OCI-LY7 (cell line): ENCODE results near the gene TBX4. TPM values are rescaled to one million over a fixed set of nuclear protein-coding genes. Genes with fewer than 3 reads are reported as not detected.
A peak's percentile ranks its signal among the peaks of the same experiment; 100 is the strongest.

Experiments used
- BruUV-seq: library from RNA; stranded (reverse); fragments of 400-500 nt; replicated peaks from 2 replicates; lab custom pipeline; 2021; lab: Mats Ljungman, UMichigan
- CTCF ChIA-PET: fragments of 300-600 bp; sonication (Branson Sonifier 250); formaldehyde crosslinking; loops from one replicate; lab custom pipeline; 2022; ENCODE audit warnings: antibody characterized with exemption; ENCODE audit not compliant: unreplicated experiment; lab: Charles Lee
- POLR2A ChIA-PET: fragments of 300-600 bp; sonication (Branson Sonifier 250); formaldehyde crosslinking; loops from one replicate; lab custom pipeline; 2022; ENCODE audit warnings: antibody characterized with exemption; lab: Charles Lee
- DNase-seq: peaks from one replicate; pipeline ENCODE4 v3.0.0-alpha.2; 2015; ENCODE audit warnings: low spot score
- H2AFZ ChIP-seq: fragments of 200-600 bp; sonication (generic), shearing (Covaris generic); 2 replicates; pipeline ENCODE4 v1.6.1; 2014; ENCODE audit warnings: mild to moderate bottlenecking, antibody characterized with exemption, low read length, moderate library complexity
- H3K27ac ChIP-seq: fragments of 200-600 bp; sonication (generic); 2 replicates; pipeline ENCODE4 v1.5.1; 2014; ENCODE audit warnings: mixed run types, low read depth, mild to moderate bottlenecking, moderate library complexity, low read length, inconsistent platforms; ENCODE audit not compliant: poor library complexity, severe bottlenecking
- H3K36me3 ChIP-seq: fragments of 200-600 bp; sonication (generic); 2 replicates; pipeline ENCODE4 v1.6.1; 2014; ENCODE audit warnings: mild to moderate bottlenecking, antibody characterized with exemption, low read length, moderate library complexity, mixed read lengths; ENCODE audit not compliant: insufficient read depth
- H3K4me1 ChIP-seq: fragments of 200-600 bp; sonication (generic); 2 replicates; pipeline ENCODE4 v1.5.1; 2014; ENCODE audit warnings: mild to moderate bottlenecking, low read length; ENCODE audit not compliant: insufficient read depth, poor library complexity, severe bottlenecking
- H3K4me2 ChIP-seq: fragments of 200-600 bp; sonication (generic); 2 replicates; pipeline ENCODE4 v1.6.1; 2014; ENCODE audit warnings: mild to moderate bottlenecking, low read length
- H3K4me3 ChIP-seq: fragments of 200-600 bp; sonication (generic); 2 replicates; pipeline ENCODE4 v1.5.1; 2014; ENCODE audit warnings: mild to moderate bottlenecking, low read depth, low read length; ENCODE audit not compliant: poor library complexity, severe bottlenecking
- H3K79me2 ChIP-seq: fragments of 200-600 bp; sonication (generic); 2 replicates; pipeline ENCODE4 v1.6.1; 2016; ENCODE audit warnings: low read depth, mild to moderate bottlenecking, low read length, moderate library complexity, mixed read lengths; ENCODE audit not compliant: insufficient read depth
- H3K9me2 ChIP-seq: fragments of 200-600 bp; sonication (generic); 2 replicates; pipeline ENCODE4 v1.6.1; 2016; ENCODE audit warnings: mild to moderate bottlenecking, low read length, mixed read lengths; ENCODE audit not compliant: insufficient read depth
- H3K9me3 ChIP-seq: fragments of 200-600 bp; sonication (generic); 2 replicates; pipeline ENCODE4 v1.6.1; 2014; ENCODE audit warnings: mild to moderate bottlenecking, mixed run types, low read length, mixed read lengths
- H4K20me1 ChIP-seq: fragments of 200-600 bp; sonication (generic); 2 replicates; pipeline ENCODE4 v1.6.1; 2014; ENCODE audit warnings: mild to moderate bottlenecking, antibody characterized with exemption, low read length, moderate library complexity, mixed read lengths; ENCODE audit not compliant: insufficient read depth
- CTCF ChIP-seq: fragments of 200-600 bp; sonication (generic); conservative IDR thresholded peaks from 2 replicates; pipeline ENCODE4 v1.5.1; 2014; ENCODE audit warnings: mild to moderate bottlenecking, antibody characterized with exemption, low read length, moderate library complexity, mixed read lengths
- EZH2phosphoT487 ChIP-seq: fragments of 200-600 bp; sonication (generic); IDR thresholded peaks from 2 replicates; pipeline ENCODE4 v1.6.1; 2018; ENCODE audit warnings: low read depth, borderline replicate concordance, mild to moderate bottlenecking, mixed run types, antibody characterized with exemption, low read length, moderate library complexity, mixed read lengths
- intact Hi-C: fragments of 100-400 bp; cut with micrococcal nuclease; formaldehyde crosslinking; loops from one replicate; pipeline ENCODE4 v1.10.0; 2022; ENCODE audit not compliant: unreplicated experiment
- total RNA-seq, 2 experiments: library from RNA; depleted of rRNA in 1 of 2; stranded (reverse); fragments of >200 nt in 1 of 2; shearing (Covaris generic) in 1 of 2; gene quantifications; 2 replicates each; pipeline ENCODE4 v1.2.3, GENCODE V29; 2014 to 2022

TBX4 gene
- total RNA-seq, 2 experiments from 2014 or later = not detected

GRCh38 chr17:61459939-61460718, 7.9 kb downstream of the TBX4 start:
- Histone ChIP-seq H3K27ac (no peak overlapping the region), H2AFZ (no peak overlapping the region; the same call in 1 of the 2 replicates), H3K4me3 (no peak overlapping the region), H3K4me2 (no peak overlapping the region), H3K9me2 (no peaks in the 10 kb centered on the region), H4K20me1 (no peaks in the 10 kb centered on the region), H3K4me1 (peaks cover 13% of the 10 kb centered on the region), H3K36me3 (no peaks in the 10 kb centered on the region), H3K79me2 (no peaks in the 10 kb centered on the region), H3K9me3 (no peaks in the 10 kb centered on the region)
- intact Hi-C loops = no loop called here
- CTCF ChIA-PET = no interaction called here
- POLR2A ChIA-PET = no interaction called here
- DNase-seq = no peak
- TF ChIP-seq EZH2phosphoT487 = no peak
- no peak for TF ChIP-seq CTCF
- no TSS peak for BruUV-seq

GRCh38 chr17:61460796-61461585, 8.8 kb downstream of the TBX4 start:
- DNase-seq = no peak
- CTCF ChIA-PET = interaction anchor here (1.1 kb wide), 1 partner anchor 44 kb away, joined by 3 read pairs; no protein-coding TSS in a partner anchor
- no peak for TF ChIP-seq CTCF
- no peak for TF ChIP-seq EZH2phosphoT487

More at GRCh38 chr17:61460796-61461585, 8.8 kb downstream of the TBX4 start:
- no peaks in the 10 kb centered on the region for H4K20me1 ChIP-seq
- peaks cover 13% of the 10 kb centered on the region for H3K4me1 ChIP-seq
- no peak overlapping the region for H3K4me3 ChIP-seq
- H3K4me2 ChIP-seq = peak overlapping the region; percentile 49; the same call in 1 of the 2 replicates
- intact Hi-C loops = no loop called here
- H3K9me2 ChIP-seq = no peaks in the 10 kb centered on the region
- POLR2A ChIA-PET = interaction anchor here (1.6 kb wide), 1 partner anchor 11 kb away, joined by 3 read pairs; no protein-coding TSS in a partner anchor
- H3K36me3 ChIP-seq = no peaks in the 10 kb centered on the region
- peak overlapping the region; percentile 59 for H2AFZ ChIP-seq
- no peaks in the 10 kb centered on the region for H3K9me3 ChIP-seq
- H3K27ac ChIP-seq = no peak overlapping the region
- H3K79me2 ChIP-seq = no peaks in the 10 kb centered on the region
- no TSS peak for BruUV-seq
